MCF 10A (cell line): Measurements from ENCODE around the gene PPHLN1. TPM values are rescaled to one million over a fixed set of nuclear protein-coding genes. Genes with fewer than 3 reads are reported as not detected.

Experiments
- BruUV-seq: library from RNA; stranded (reverse); fragments of 400-500 nt; replicated peaks from 2 replicates; lab custom pipeline; 2021; lab: Mats Ljungman, UMichigan
- CTCF ChIA-PET: fragments of 300-600 bp; sonication (Branson Sonifier 250); formaldehyde crosslinking; extraction: SDS; loops from one replicate; lab custom pipeline; 2021; ENCODE audit warnings: antibody characterized with exemption, inconsistent platforms; lab: Yijun Ruan, JAX
- POLR2A ChIA-PET: fragments of 300-600, 350-650 bp; sonication (Branson Sonifier 250); formaldehyde crosslinking; extraction: SDS; loops from one replicate; lab custom pipeline; 2020; ENCODE audit warnings: antibody characterized with exemption, inconsistent platforms; lab: Yijun Ruan, JAX
- DNase-seq: peaks from one replicate; pipeline ENCODE4 v3.0.0-alpha.2; 2018; ENCODE audit not compliant: unreplicated experiment
- H3K27ac Mint-ChIP-seq: one replicate; pipeline ENCODE4 v1.8.0; 2022; ENCODE audit warnings: mild to moderate bottlenecking, low read depth, mixed read lengths; ENCODE audit not compliant: unreplicated experiment
- H3K27me3 Mint-ChIP-seq: one replicate; pipeline ENCODE4 v1.8.0; 2022; ENCODE audit warnings: mixed read lengths; ENCODE audit not compliant: insufficient read depth, unreplicated experiment
- H3K36me3 Mint-ChIP-seq: one replicate; pipeline ENCODE4 v1.8.0; 2022; ENCODE audit warnings: mild to moderate bottlenecking, moderate library complexity, mixed read lengths; ENCODE audit not compliant: insufficient read depth, unreplicated experiment
- H3K4me1 Mint-ChIP-seq: one replicate; pipeline ENCODE4 v1.8.0; 2022; ENCODE audit warnings: mixed read lengths; ENCODE audit not compliant: insufficient read depth, unreplicated experiment
- H3K4me3 Mint-ChIP-seq: one replicate; pipeline ENCODE4 v1.8.0; 2022; ENCODE audit warnings: mild to moderate bottlenecking, moderate library complexity, mixed read lengths; ENCODE audit not compliant: unreplicated experiment
- H3K9me3 Mint-ChIP-seq: one replicate; pipeline ENCODE4 v1.8.0; 2022; ENCODE audit warnings: mixed read lengths; ENCODE audit not compliant: unreplicated experiment
- intact Hi-C: fragments of 100-400 bp; cut with micrococcal nuclease; formaldehyde crosslinking; loops from 2 replicates; pipeline ENCODE4 v1.14.1; 2022
- total RNA-seq: library from RNA; stranded (reverse); gene quantifications from 2 replicates; pipeline ENCODE4 v1.2.3, GENCODE V29; 2022
- TF ChIP-seq, protein P1 (sequence below): fragments of 200-600 bp; IDR thresholded peaks from one replicate; pipeline ENCODE4 v1.8.0; 2022; ENCODE audit warnings: antibody characterized with exemption, mild to moderate bottlenecking; ENCODE audit not compliant: unreplicated experiment

The PPHLN1 gene
- total RNA-seq, 1 experiment from 2014 or later = 54.5 TPM

DNA sequence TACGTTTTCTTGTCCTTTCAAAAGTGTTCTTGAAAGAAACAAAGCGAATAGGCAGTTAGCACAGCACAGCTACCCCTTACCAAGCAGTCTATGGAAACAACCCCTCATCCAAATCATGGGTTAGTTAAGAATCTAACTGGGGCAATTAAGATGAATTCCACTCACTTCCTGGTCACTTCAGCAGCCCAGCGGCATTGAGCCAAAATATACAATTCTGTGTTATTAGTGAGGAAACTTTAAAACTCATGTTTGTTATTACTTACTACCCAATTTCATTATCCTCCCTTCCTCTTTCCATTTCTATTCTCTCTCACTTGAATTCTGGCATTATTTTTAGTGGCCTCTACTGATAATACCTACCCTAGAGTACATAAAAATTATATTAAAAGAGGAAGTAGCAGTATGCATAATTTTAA is 121.4 kb downstream of the PPHLN1 start:
- ChIA-PET POLR2A (interaction anchor here (0.7 kb wide), 1 partner anchor 20 kb away, joined by 3 read pairs; no protein-coding TSS in a partner anchor), CTCF (interaction anchor here (0.7 kb wide), 1 partner anchor 35 kb away, joined by 3 read pairs; no protein-coding TSS in a partner anchor)
- no peak for DNase-seq
- no peak overlapping the region for H3K27ac Mint-ChIP-seq
- no peaks in the 10 kb centered on the region for H3K9me3 Mint-ChIP-seq
- no TSS peak for BruUV-seq
- no peak overlapping the region for H3K4me3 Mint-ChIP-seq
- no peaks in the 10 kb centered on the region for H3K27me3 Mint-ChIP-seq
- intact Hi-C loops = no loop called here
- peaks cover 55% of the 10 kb centered on the region for H3K36me3 Mint-ChIP-seq
- TF ChIP-seq, protein P1, sequence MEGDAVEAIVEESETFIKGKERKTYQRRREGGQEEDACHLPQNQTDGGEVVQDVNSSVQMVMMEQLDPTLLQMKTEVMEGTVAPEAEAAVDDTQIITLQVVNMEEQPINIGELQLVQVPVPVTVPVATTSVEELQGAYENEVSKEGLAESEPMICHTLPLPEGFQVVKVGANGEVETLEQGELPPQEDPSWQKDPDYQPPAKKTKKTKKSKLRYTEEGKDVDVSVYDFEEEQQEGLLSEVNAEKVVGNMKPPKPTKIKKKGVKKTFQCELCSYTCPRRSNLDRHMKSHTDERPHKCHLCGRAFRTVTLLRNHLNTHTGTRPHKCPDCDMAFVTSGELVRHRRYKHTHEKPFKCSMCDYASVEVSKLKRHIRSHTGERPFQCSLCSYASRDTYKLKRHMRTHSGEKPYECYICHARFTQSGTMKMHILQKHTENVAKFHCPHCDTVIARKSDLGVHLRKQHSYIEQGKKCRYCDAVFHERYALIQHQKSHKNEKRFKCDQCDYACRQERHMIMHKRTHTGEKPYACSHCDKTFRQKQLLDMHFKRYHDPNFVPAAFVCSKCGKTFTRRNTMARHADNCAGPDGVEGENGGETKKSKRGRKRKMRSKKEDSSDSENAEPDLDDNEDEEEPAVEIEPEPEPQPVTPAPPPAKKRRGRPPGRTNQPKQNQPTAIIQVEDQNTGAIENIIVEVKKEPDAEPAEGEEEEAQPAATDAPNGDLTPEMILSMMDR = no peak
- H3K4me1 Mint-ChIP-seq = peaks cover 11% of the 10 kb centered on the region

DNA sequence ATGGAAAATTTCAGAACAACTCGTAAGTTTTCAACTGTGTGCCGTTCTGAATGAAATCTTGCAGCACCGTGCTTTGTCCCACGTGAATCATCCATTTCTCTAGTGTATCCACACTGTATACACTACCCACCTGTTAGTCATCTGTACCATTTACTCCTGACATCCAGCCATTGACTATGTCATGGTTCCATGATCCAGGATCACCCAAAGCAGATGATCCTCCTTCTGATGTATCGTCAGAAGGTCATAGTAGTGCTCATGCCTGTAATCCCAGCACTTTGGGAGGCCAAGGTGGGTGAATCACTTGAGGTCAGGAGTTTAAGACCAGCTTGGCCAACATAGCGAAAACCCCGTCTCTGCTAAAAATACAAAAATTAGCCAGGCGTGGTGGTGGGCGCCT is 122.9 kb downstream of the PPHLN1 start:
- H3K36me3 Mint-ChIP-seq = peaks cover 54% of the 10 kb centered on the region
- ChIA-PET POLR2A (no interaction called here), CTCF (no interaction called here)
- H3K27ac Mint-ChIP-seq = no peak overlapping the region
- H3K27me3 Mint-ChIP-seq = no peaks in the 10 kb centered on the region
- no peaks in the 10 kb centered on the region for H3K9me3 Mint-ChIP-seq
- no peak for DNase-seq
- TF ChIP-seq, protein P1 = no peak
- intact Hi-C loops = no loop called here
- no TSS peak for BruUV-seq
- H3K4me3 Mint-ChIP-seq = no peak overlapping the region
- H3K4me1 Mint-ChIP-seq = peaks cover 11% of the 10 kb centered on the region

DNA sequence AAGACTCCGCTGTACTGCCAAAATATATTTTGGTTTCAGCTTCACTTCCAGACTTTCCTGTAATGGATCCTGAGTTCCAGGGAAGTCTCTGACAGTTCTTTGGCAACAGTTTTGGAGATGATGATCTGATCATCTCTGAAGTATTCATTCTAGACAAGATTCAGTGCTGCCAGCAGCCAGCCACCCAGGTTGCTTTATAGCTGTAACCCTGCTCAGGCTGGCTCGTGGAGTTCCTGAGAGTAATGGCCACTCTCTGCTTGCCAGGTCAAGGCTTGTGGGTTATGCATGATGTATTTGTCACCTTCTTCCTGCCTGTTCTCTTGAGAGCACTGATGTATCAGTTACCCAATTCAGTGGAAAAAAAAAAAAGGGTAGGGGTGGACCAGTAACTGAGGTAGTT is 124.3 kb downstream of the PPHLN1 start:
- POLR2A ChIA-PET = no interaction called here
- Mint-ChIP-seq H3K27ac (peak overlapping the region; percentile 61), H3K36me3 (peaks cover 43% of the 10 kb centered on the region), H3K27me3 (no peaks in the 10 kb centered on the region), H3K4me3 (no peak overlapping the region), H3K4me1 (peaks cover 11% of the 10 kb centered on the region), H3K9me3 (no peaks in the 10 kb centered on the region)
- CTCF ChIA-PET = no interaction called here
- TF ChIP-seq, protein P1 = no peak
- BruUV-seq = no TSS peak
- intact Hi-C loops = no loop called here
- no peak for DNase-seq

DNA sequence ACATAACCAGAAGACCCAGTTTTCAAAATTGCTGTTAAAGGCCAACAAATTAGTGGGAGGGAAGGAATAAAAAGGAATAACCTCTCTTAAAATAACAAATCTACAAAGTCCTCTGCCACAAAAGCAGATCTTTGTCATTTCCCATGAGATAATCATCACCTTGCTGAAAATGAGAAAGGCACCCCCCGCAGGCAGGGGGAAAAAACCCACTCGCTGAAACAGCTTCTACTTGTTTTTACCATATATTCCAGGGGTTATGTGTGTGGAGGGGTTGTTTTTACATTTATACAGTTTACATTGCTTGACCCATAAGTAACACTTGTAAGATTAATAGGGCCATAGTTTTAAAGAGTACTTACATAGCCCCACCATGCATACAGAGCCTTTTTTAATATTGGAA is 132.6 kb downstream of the PPHLN1 start:
- BruUV-seq = no TSS peak
- ChIA-PET POLR2A (no interaction called here), CTCF (no interaction called here)
- Mint-ChIP-seq H3K27me3 (no peaks in the 10 kb centered on the region), H3K4me3 (no peak overlapping the region), H3K36me3 (peaks cover 68% of the 10 kb centered on the region), H3K9me3 (no peaks in the 10 kb centered on the region), H3K4me1 (no peaks in the 10 kb centered on the region), H3K27ac (no peak overlapping the region)
- TF ChIP-seq, protein P1 = no peak
- no peak for DNase-seq
- intact Hi-C loops = no loop called here
